ENCODE data around the gene TBC1D17.

DNA sequence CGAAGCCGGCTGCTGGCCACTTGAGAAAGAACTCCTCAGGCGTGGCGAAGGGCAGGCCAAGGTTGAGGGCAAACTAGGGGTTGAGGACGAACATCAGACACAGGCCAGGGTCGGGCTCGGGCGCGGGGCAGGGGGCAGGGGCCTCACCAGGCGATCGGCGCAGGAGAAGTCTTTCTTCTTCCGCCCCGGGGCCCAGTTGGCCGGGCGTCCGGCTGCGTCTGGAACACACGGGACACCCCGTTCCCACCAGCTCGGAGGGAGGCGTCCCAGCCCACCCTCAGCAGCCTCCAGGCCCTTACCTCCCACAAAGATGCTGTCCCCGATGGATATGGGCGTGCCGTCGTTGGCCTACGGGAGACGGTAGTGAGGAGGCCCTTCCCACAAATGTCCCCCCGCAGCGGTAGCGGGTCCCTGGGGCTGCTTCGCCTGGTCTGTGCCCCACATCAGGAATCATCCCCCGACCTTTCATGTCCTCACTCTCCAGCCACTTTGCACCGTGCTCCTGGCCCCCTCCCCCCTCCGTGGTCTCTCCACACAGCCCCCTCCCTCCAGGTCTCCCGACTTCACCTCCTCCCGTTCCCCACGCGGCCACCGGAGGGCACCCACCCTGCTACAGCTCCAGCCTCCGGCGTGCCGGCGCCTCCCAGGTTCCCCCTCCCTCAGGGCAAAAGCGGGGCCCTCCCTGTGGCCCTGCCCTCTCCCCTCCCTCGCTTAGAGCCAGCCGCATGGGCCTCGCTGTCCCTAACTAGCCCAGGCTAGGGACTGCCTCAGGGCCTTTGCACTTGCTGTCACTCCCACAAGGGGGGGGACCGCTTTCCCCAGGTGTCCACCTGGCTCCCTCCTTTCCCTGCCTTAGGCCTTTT is 14.9 kb upstream of the TBC1D17 start:
- TF ChIP-seq, protein P1, sequence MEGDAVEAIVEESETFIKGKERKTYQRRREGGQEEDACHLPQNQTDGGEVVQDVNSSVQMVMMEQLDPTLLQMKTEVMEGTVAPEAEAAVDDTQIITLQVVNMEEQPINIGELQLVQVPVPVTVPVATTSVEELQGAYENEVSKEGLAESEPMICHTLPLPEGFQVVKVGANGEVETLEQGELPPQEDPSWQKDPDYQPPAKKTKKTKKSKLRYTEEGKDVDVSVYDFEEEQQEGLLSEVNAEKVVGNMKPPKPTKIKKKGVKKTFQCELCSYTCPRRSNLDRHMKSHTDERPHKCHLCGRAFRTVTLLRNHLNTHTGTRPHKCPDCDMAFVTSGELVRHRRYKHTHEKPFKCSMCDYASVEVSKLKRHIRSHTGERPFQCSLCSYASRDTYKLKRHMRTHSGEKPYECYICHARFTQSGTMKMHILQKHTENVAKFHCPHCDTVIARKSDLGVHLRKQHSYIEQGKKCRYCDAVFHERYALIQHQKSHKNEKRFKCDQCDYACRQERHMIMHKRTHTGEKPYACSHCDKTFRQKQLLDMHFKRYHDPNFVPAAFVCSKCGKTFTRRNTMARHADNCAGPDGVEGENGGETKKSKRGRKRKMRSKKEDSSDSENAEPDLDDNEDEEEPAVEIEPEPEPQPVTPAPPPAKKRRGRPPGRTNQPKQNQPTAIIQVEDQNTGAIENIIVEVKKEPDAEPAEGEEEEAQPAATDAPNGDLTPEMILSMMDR (conservative IDR thresholded peaks at IDR 0.05; ENCODE audit: low read length): peak; percentile 52
- TF ChIP-seq EZH2phosphoT487 (IDR thresholded peaks at IDR 0.05; ENCODE audit: borderline replicate concordance): no peak

All from Loucy (cell line).